GM23248 (cell line): ENCODE measurements around the gene DOCK3. TPM values are rescaled to one million over a fixed set of nuclear protein-coding genes. Genes with fewer than 3 reads are reported as not detected.
"Not testable (repeated sequence)": the region's sequence is repeated elsewhere in the genome, so short reads cannot be mapped to it uniquely, and the experiment has no call there.

Experiments
- DNase-seq: peaks from one replicate; pipeline ENCODE4 v3.0.0-alpha.2; 2015
- H2AFZ ChIP-seq: fragments of 200-600 bp; sonication (generic); 2 replicates; pipeline ENCODE4 v1.6.1; 2016; ENCODE audit warnings: antibody characterized with exemption
- H3F3A ChIP-seq: fragments of 200-600 bp; sonication (generic); 2 replicates; pipeline ENCODE4 v1.6.1; 2016; ENCODE audit warnings: mild to moderate bottlenecking, antibody characterized with exemption, mixed run types; ENCODE audit not compliant: insufficient read depth
- H3K27ac ChIP-seq: fragments of 200-600 bp; sonication (generic); 2 replicates; pipeline ENCODE4 v1.5.1; 2016; ENCODE audit warnings: mild to moderate bottlenecking
- H3K27me3 ChIP-seq: fragments of 200-600 bp; sonication (generic); replicated peaks from 2 replicates; pipeline ENCODE4 v1.6.1; 2016; ENCODE audit warnings: mild to moderate bottlenecking; ENCODE audit not compliant: insufficient read depth
- H3K36me3 ChIP-seq: fragments of 200-600 bp; sonication (generic); 2 replicates; pipeline ENCODE4 v1.6.1; 2016; ENCODE audit warnings: low read depth, mild to moderate bottlenecking
- H3K4me1 ChIP-seq: fragments of 200-600 bp; sonication (generic); 2 replicates; pipeline ENCODE4 v1.6.1; 2016; ENCODE audit warnings: mild to moderate bottlenecking; ENCODE audit not compliant: insufficient read depth
- H3K4me2 ChIP-seq: fragments of 200-600 bp; sonication (generic); one replicate; pipeline ENCODE4 v1.6.1; 2016; ENCODE audit warnings: mild to moderate bottlenecking; ENCODE audit not compliant: unreplicated experiment
- H3K4me3 ChIP-seq: fragments of 200-600 bp; sonication (generic); 2 replicates; pipeline ENCODE4 v1.5.1; 2016; ENCODE audit warnings: mild to moderate bottlenecking
- H3K79me2 ChIP-seq: fragments of 200-600 bp; sonication (generic); 2 replicates; pipeline ENCODE4 v1.6.1; 2016; ENCODE audit warnings: mild to moderate bottlenecking; ENCODE audit not compliant: insufficient read depth
- H3K9ac ChIP-seq: fragments of 200-600 bp; sonication (generic); 2 replicates; pipeline ENCODE4 v1.6.1; 2016; ENCODE audit warnings: mild to moderate bottlenecking
- H3K9me2 ChIP-seq: fragments of 200-600 bp; sonication (generic); 2 replicates; pipeline ENCODE4 v1.6.1; 2016; ENCODE audit warnings: mixed run types, mild to moderate bottlenecking, moderate library complexity; ENCODE audit not compliant: insufficient read depth
- H3K9me3 ChIP-seq: fragments of 200-600 bp; sonication (generic); one replicate; pipeline ENCODE4 v1.6.1; 2017; ENCODE audit warnings: low read depth
- H4K20me1 ChIP-seq: fragments of 200-600 bp; sonication (generic); 2 replicates; pipeline ENCODE4 v1.6.0; 2016; ENCODE audit not compliant: insufficient read depth
- EZH2 ChIP-seq: fragments of 200-600 bp; sonication (generic); IDR thresholded peaks from 2 replicates; pipeline ENCODE4 v1.6.1; 2018; ENCODE audit warnings: antibody characterized with exemption, mild to moderate bottlenecking; ENCODE audit not compliant: insufficient read depth, poor library complexity, severe bottlenecking
- EZH2phosphoT487 ChIP-seq: fragments of 200-600 bp; sonication (generic); IDR thresholded peaks from 2 replicates; pipeline ENCODE4 v1.6.1; 2018; ENCODE audit warnings: antibody characterized with exemption, moderate library complexity, mild to moderate bottlenecking, low read depth; ENCODE audit not compliant: insufficient read depth
- WGBS, 2 experiments: methylation state at CpG; one replicate each; pipeline ENCODE4 v1.1.6; 2015 to 2017; ENCODE audit warnings: low lambda C conversion rate in 2 of 2, low coverage in 1 of 2; ENCODE audit errors: missing lambda C conversion rate in 2 of 2; 5-methylcytosine and 5-hydroxymethylcytosine counted together
- in situ Hi-C: fragments of 300-500 bp; cut with MboI; formaldehyde crosslinking; loops from 2 replicates; pipeline ENCODE4 v1.15.0; 2020
- polyA plus RNA-seq: library from polyadenylated mRNA; unstranded; fragments of >200 nt; fragmentation: Nextera tagmentation; extraction: Ambion mirVana; gene quantifications from 2 replicates; pipeline ENCODE4 v1.2.1, GENCODE V29; 2016
- total RNA-seq: library from RNA; depleted of rRNA; stranded (reverse); fragments of >200 nt; shearing (Covaris generic); gene quantifications from 2 replicates; pipeline ENCODE4 v1.2.3, GENCODE V29; 2014

Gene DOCK3
- total and polyA plus RNA-seq, 2 experiments from 2014 or later, result 0.23 to 0.43 TPM

DNA sequence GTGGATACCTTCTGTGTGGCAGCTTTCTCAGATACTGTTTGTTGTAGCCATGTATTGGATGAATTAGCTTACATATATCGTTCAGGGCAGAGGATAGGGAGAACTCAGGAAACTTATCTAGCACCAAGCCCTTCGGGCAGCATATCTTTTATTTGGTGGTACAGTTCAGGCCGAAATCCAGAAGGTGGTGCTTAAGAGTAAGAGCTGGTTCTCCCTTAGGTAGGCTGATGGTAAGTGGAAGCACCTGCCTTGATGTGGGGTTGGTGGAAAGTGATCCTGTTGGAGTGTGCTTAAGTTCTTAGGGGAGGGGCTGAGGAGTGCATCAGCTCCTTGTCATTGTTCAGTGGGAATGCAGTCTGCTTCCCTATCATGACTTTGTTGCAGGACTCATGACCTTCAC is 187.5 kb downstream of the DOCK3 start:
- TF ChIP-seq EZH2 (no peak), EZH2phosphoT487 (no peak)
- no peak for DNase-seq
- no peaks in the 10 kb centered on the region for H3F3A ChIP-seq
- no peak overlapping the region for H2AFZ ChIP-seq
- H3K36me3 ChIP-seq, result no peaks in the 10 kb centered on the region
- H3K4me1 ChIP-seq, result no peaks in the 10 kb centered on the region
- in situ Hi-C loops, result no loop called here
- H3K9ac ChIP-seq, result no peak overlapping the region
- whole genome bisulfite sequencing, 2 experiments, result 18 to 21% methylated on average over 3 of the region's 3 CpGs
- no peaks in the 10 kb centered on the region for H3K79me2 ChIP-seq
- no peak overlapping the region for H3K27ac ChIP-seq
- H3K9me3 ChIP-seq, result no peaks in the 10 kb centered on the region
- H3K27me3 ChIP-seq, result no peaks in the 10 kb centered on the region
- H3K4me2 ChIP-seq, result no peak overlapping the region
- no peaks in the 10 kb centered on the region for H3K9me2 ChIP-seq
- H4K20me1 ChIP-seq, result no peaks in the 10 kb centered on the region
- H3K4me3 ChIP-seq, result no peak overlapping the region

DNA sequence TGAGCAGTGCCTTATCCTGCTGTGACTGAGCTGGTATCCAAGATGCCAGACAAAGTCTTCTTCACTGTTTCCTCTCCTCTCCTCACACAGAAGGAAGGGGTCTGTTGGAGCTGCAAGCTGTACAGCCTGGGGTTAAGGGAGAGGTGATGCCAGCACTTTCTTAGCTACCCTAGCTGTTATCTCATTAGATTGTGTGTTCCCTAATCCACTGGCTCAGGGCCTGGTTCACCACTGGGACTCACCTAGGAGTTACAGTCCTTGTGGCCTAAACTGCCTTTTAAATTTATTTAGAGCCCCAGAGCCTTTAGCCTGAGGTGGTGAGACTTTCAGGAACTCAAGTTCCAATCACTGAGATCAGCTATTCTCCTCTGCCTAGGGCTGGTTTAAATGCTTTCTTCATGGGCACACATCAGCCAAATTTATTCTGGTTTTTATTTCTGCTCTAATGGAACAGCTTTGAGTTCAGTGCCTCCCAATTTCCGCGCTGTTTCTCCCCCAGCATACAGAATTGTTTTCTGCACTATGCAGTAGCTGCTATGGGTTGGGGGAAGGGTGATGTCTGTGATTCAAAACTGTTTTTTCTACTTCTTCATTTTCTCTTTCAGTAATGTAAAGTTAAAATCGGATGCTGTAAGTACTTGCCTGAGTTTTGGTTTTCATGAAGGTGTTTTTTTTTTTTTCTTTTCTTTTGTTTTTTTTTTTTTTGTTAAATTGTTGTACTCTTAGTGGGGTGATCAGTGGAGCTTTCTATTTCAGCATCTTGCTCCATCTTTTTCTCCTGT is 198.8 kb downstream of the DOCK3 start:
- in situ Hi-C loops, result no loop called here
- no peak overlapping the region for H2AFZ ChIP-seq
- 36 to 39% methylated on average over 3 of the region's 3 CpGs for WGBS, 2 experiments
- H3K9ac ChIP-seq, result no peak overlapping the region
- DNase-seq, result no peak
- no peaks in the 10 kb centered on the region for H4K20me1 ChIP-seq
- no peak for TF ChIP-seq EZH2
- no peak for TF ChIP-seq EZH2phosphoT487
- H3K4me2 ChIP-seq, result no peak overlapping the region
- no peak overlapping the region for H3K4me3 ChIP-seq
- H3K36me3 ChIP-seq, result no peaks in the 10 kb centered on the region
- no peaks in the 10 kb centered on the region for H3K9me2 ChIP-seq
- H3K9me3 ChIP-seq, result no peaks in the 10 kb centered on the region
- no peaks in the 10 kb centered on the region for H3F3A ChIP-seq
- H3K4me1 ChIP-seq, result no peaks in the 10 kb centered on the region
- H3K27me3 ChIP-seq, result no peaks in the 10 kb centered on the region
- no peak overlapping the region for H3K27ac ChIP-seq
- H3K79me2 ChIP-seq, result no peaks in the 10 kb centered on the region

DNA sequence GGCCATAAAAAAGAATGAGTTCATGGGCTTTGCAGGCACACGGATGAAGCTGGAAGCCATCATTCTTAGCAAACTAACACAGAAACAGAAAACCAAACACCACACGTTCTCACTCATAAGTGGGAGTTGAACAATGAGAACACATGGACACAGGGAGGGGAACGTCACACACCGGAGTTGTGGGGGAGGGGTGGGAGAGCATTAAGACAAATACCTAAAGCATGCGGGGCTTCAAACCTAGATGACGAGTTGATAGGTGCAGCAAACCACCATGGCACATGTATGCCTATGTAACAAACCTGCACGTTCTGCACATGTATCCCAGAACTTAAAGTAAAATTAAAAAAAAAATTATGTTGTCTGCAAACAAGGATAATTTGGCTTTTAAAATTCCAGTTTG is 200.1 kb downstream of the DOCK3 start:
- H3F3A ChIP-seq, H3K79me2 ChIP-seq, H2AFZ ChIP-seq, H3K4me2 ChIP-seq, H3K9me3 ChIP-seq, in situ Hi-C loops, H3K27ac ChIP-seq, H3K4me1 ChIP-seq, H3K9me2 ChIP-seq, H3K36me3 ChIP-seq, DNase-seq, H4K20me1 ChIP-seq, H3K9ac ChIP-seq, H3K4me3 ChIP-seq, H3K27me3 ChIP-seq: not testable (repeated sequence)
- 17 to 24% methylated on average over 6 to 7 of the region's 7 CpGs for WGBS, 2 experiments

DNA sequence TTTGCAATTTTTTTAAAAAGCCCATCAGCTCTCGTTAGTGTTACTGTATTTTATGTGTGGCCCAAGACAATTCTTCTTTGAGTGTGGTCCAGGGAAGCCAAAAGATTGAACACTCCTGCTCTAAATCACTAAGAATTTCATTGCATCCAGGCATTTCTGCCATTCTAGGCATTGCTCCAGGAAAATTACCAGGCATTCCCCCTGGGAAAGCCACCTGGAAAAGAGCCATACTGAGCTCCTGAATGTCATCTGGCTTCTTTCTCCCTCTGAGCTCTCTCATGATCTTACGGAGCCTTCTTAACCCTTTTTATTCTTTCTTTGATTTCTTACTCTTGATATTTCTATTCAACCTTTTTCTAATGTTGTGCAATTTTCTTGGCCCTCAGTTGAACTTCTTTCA is 202.2 kb downstream of the DOCK3 start:
- TF ChIP-seq EZH2 (no peak), EZH2phosphoT487 (no peak)
- no peak overlapping the region for H3K9ac ChIP-seq
- no peaks in the 10 kb centered on the region for H3K9me3 ChIP-seq
- 7 to 9% methylated on average over 2 of the region's 2 CpGs for WGBS, 2 experiments
- no peaks in the 10 kb centered on the region for H4K20me1 ChIP-seq
- no peak overlapping the region for H3K4me2 ChIP-seq
- no peaks in the 10 kb centered on the region for H3K4me1 ChIP-seq
- H3K79me2 ChIP-seq, result no peaks in the 10 kb centered on the region
- no peaks in the 10 kb centered on the region for H3F3A ChIP-seq
- H3K9me2 ChIP-seq, result no peaks in the 10 kb centered on the region
- DNase-seq, result peak; percentile 7
- in situ Hi-C loops, result no loop called here
- H3K4me3 ChIP-seq, result no peak overlapping the region
- H3K27me3 ChIP-seq, result no peaks in the 10 kb centered on the region
- no peak overlapping the region for H3K27ac ChIP-seq
- no peak overlapping the region for H2AFZ ChIP-seq
- no peaks in the 10 kb centered on the region for H3K36me3 ChIP-seq

DNA sequence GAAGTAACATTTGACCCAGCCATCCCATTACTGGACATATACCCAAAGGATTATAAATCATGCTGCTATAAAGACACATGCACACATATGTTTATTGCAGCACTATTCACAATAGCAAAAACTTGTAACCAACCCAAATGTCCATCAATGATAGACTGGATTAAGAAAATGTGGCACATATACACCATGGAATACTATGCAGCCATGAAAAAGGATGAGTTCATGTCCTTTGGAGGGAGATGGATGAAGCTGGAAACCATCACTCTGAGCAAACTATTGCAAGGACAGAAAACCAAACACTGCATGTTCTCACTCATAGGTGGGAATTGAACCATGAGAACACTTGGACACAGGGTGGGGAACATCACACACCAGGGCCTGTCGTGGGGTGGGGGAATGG is 208.0 kb downstream of the DOCK3 start:
- H3K4me1 ChIP-seq, DNase-seq, H3K4me3 ChIP-seq, H3K27me3 ChIP-seq, in situ Hi-C loops, H3K36me3 ChIP-seq, H3K9me2 ChIP-seq, H3K4me2 ChIP-seq, H3K79me2 ChIP-seq, H3K9ac ChIP-seq, H3F3A ChIP-seq, H3K9me3 ChIP-seq, H4K20me1 ChIP-seq, H3K27ac ChIP-seq, H2AFZ ChIP-seq: not testable (repeated sequence)
- WGBS, 2 experiments, result 13 to 14% methylated on average over 1 of the region's 1 CpG
